ENCODE measurements around the gene MAN1C1. TPM values are rescaled to one million over a fixed set of nuclear protein-coding genes. Genes with fewer than 3 reads are reported as not detected.
A peak's percentile ranks its signal among the peaks of the same experiment; 100 is the strongest.

The MAN1C1 gene
- total RNA-seq, 2 donors from 2014 or later, result 0.88 to 2.5 TPM

GRCh38 chr1:25614501-25615171 is 2.0 kb upstream of the MAN1C1 start:
- Mint-ChIP-seq H3K36me3 (no peaks in the 10 kb centered on the region), H3K4me3 (peak overlapping the region; percentile 75), H3K4me1 (ENCODE audit: low read depth in 2 of 2) (peaks cover 32 to 34% of the 10 kb centered on the region in 2 donors), H3K27ac (no peak overlapping the region), H3K9me3 (no peaks in the 10 kb centered on the region), H3K27me3 (peaks cover 17 to 26% of the 10 kb centered on the region in 2 donors)
- ATAC-seq, result no peak
- DNase-seq (ENCODE audit: low spot score), result no peak

DNA sequence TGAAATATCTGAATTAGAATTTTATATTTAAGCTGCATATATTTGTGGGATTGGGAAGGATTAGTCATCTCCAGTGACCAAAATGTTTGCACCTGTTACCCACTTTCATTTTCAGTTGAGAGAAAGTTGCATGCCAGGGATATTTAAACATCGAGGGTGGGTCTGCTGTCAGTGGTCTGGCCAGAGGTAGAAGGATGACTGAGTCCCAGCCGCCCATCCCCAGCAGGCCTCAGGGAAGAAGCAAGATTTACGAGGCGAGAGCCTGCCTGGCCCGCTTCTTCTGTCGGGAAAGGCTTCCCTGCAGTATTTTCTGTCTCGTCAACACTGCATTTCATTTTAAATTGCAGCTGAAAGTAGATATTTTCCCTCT is 1.4 kb upstream of the MAN1C1 start:
- Mint-ChIP-seq H3K27ac (peak overlapping the region in 1 of 2 donors; percentile 5), H3K4me3 (peak overlapping the region; percentile 75), H3K36me3 (no peaks in the 10 kb centered on the region), H3K9me3 (no peaks in the 10 kb centered on the region), H3K4me1 (ENCODE audit: low read depth in 2 of 2) (peaks cover 38 to 39% of the 10 kb centered on the region in 2 donors), H3K27me3 (peaks cover 18 to 27% of the 10 kb centered on the region in 2 donors)
- no peak for DNase-seq (ENCODE audit: low spot score)
- no peak for ATAC-seq

DNA sequence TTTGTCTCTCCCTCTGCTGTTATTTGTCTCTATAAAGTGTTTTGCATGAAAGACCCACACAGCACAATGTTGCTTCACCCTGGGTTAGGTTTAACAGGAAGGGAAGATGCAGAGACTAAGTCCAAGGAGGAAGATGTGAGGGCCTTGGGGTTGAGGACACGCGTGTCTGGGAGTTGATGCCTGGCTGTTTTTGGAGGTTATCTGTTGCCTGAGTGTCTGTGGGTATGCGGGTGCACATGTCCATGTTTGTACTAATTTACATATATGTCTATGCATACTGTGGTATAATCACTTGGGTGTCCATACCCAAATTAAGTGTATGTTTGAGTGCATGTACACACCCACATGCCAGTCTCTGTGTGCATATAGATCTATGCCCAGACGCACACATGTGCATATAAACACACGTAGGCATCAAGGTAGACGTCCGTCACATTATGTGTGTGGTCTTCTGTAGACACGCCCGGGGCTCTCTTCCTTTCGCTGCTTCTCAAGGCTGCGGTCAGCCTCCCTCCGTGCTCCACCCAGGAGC is 962 bp upstream of the MAN1C1 start:
- Mint-ChIP-seq H3K4me1 (ENCODE audit: low read depth in 2 of 2) (peaks cover 41 to 44% of the 10 kb centered on the region in 2 donors), H3K27me3 (peaks cover 18 to 31% of the 10 kb centered on the region in 2 donors), H3K9me3 (no peaks in the 10 kb centered on the region), H3K4me3 (peak overlapping the region; percentile 75), H3K27ac (peak overlapping the region in 1 of 2 donors; percentile 5), H3K36me3 (no peaks in the 10 kb centered on the region)
- ATAC-seq, result no peak
- no peak for DNase-seq (ENCODE audit: low spot score)

- Mint-ChIP-seq H3K27ac (no peak overlapping the region), H3K9me3 (no peaks in the 10 kb centered on the region), H3K36me3 (no peaks in the 10 kb centered on the region), H3K27me3 (peaks cover 10 to 28% of the 10 kb centered on the region in 2 donors), H3K4me3 (no peak overlapping the region), H3K4me1 (ENCODE audit: low read depth in 2 of 2) (peaks cover 45 to 51% of the 10 kb centered on the region in 2 donors)
- ATAC-seq (peak in 1 of 2 donors; percentile 1), DNase-seq (ENCODE audit: low spot score) (peak; percentile 62)
These were observed 515 bp downstream of the MAN1C1 start for GRCh38 chr1:25616987-25617624.

DNA sequence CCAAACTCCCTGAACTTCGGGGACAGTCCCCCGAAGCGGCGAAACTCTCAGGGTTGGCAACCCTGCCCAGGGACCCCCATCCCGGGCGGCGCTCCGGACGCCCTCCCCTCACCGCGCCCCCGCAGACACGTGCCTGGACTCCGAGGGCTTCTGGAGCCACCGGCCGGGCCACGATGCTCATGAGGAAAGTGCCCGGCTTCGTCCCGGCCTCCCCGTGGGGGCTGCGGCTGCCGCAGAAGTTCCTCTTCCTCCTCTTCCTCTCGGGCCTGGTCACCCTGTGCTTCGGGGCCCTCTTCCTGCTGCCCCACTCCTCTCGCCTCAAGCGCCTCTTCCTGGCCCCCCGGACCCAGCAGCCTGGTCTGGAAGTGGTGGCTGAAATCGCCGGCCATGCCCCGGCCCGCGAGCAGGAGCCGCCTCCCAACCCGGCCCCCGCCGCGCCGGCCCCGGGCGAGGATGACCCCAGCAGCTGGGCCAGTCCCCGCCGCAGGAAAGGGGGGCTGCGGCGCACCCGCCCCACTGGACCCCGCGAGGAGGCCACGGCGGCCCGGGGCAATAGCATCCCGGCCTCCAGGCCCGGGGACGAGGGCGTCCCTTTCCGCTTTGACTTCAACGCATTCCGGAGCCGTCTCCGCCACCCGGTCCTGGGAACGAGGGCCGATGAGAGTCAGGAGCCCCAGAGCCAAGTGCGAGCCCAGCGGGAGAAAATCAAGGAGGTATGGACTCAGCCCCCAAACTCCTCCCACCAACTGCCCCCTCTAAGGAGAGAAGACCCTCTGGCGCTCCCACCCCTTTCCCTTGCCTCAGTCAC is 1.2 kb downstream of the MAN1C1 start:
- H3K9me3 Mint-ChIP-seq, result no peaks in the 10 kb centered on the region
- DNase-seq (ENCODE audit: low spot score), result no peak
- no peak for ATAC-seq
- H3K4me3 Mint-ChIP-seq, result peak overlapping the region; percentile 77
- H3K27me3 Mint-ChIP-seq, result peaks cover 5 to 24% of the 10 kb centered on the region in 2 donors
- no peaks in the 10 kb centered on the region for H3K36me3 Mint-ChIP-seq
- peaks cover 45 to 51% of the 10 kb centered on the region in 2 donors for H3K4me1 Mint-ChIP-seq (ENCODE audit: low read depth in 2 of 2)
- peak overlapping the region; percentile 53 to 70 for H3K27ac Mint-ChIP-seq

- Mint-ChIP-seq H3K4me3 (peak overlapping the region; percentile 77), H3K9me3 (no peaks in the 10 kb centered on the region), H3K36me3 (no peaks in the 10 kb centered on the region), H3K4me1 (ENCODE audit: low read depth in 2 of 2) (peaks cover 45 to 57% of the 10 kb centered on the region in 2 donors), H3K27ac (peak overlapping the region; percentile 53 to 70), H3K27me3 (peaks cover 5 to 26% of the 10 kb centered on the region in 2 donors)
- ATAC-seq, result no peak
- no peak for DNase-seq (ENCODE audit: low spot score)
These were observed 1.8 kb downstream of the MAN1C1 start for GRCh38 chr1:25618433-25618808.

DNA sequence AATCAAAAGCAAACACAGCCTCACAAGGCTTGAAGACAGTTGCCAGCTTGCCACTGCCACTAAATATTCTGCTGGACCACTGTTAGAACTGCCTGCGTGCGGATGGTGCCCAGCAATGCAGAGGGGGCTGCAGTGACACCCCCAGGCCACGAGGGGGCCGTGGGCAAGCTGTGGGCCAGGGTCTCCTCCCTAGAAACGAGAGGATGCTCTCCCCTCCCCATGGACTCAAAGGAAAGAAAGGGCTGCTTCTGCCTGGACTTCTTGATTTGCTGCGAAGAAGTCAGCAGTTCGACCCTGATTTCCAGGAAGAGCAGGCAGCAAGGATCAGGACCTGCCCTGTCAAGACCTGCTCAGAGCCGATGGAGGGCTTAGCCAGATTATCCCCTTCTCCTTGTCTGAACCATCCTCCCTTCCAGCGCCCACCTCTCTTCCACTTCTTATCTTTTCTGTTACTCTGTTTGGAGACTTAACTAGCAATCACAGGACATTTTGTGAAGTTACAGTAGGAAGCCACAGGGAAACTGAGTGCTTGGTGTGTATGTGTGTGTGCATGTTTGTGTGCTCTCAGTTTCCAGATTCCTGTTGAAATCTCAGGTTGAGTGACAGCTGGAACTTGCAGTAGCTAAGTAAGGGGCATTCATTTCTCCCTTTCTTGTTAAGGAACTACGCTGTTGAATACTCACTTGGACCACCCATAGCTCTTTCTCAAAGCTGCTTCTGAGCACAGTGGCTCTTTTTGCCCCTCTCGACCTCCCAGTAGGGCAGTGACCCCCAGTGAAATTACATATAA is 2.7 kb downstream of the MAN1C1 start:
- DNase-seq (ENCODE audit: low spot score) (no peak), ATAC-seq (no peak)
- H3K4me1 Mint-ChIP-seq (ENCODE audit: low read depth in 2 of 2), result peaks cover 49 to 56% of the 10 kb centered on the region in 2 donors
- H3K36me3 Mint-ChIP-seq, result no peaks in the 10 kb centered on the region
- no peaks in the 10 kb centered on the region for H3K9me3 Mint-ChIP-seq
- peaks cover 5 to 26% of the 10 kb centered on the region in 2 donors for H3K27me3 Mint-ChIP-seq
- H3K4me3 Mint-ChIP-seq, result peak overlapping the region; percentile 77
- peak overlapping the region; percentile 53 to 70 for H3K27ac Mint-ChIP-seq

- no peaks in the 10 kb centered on the region for H3K36me3 Mint-ChIP-seq
- peaks cover 5 to 26% of the 10 kb centered on the region in 2 donors for H3K27me3 Mint-ChIP-seq
- no peak for DNase-seq (ENCODE audit: low spot score)
- no peak overlapping the region for H3K27ac Mint-ChIP-seq
- H3K4me1 Mint-ChIP-seq (ENCODE audit: low read depth in 2 of 2), result peaks cover 41 to 47% of the 10 kb centered on the region in 2 donors
- no peak for ATAC-seq
- no peaks in the 10 kb centered on the region for H3K9me3 Mint-ChIP-seq
- peak overlapping the region; percentile 77 for H3K4me3 Mint-ChIP-seq
These were observed 3.6 kb downstream of the MAN1C1 start for GRCh38 chr1:25620211-25620610.

DNA sequence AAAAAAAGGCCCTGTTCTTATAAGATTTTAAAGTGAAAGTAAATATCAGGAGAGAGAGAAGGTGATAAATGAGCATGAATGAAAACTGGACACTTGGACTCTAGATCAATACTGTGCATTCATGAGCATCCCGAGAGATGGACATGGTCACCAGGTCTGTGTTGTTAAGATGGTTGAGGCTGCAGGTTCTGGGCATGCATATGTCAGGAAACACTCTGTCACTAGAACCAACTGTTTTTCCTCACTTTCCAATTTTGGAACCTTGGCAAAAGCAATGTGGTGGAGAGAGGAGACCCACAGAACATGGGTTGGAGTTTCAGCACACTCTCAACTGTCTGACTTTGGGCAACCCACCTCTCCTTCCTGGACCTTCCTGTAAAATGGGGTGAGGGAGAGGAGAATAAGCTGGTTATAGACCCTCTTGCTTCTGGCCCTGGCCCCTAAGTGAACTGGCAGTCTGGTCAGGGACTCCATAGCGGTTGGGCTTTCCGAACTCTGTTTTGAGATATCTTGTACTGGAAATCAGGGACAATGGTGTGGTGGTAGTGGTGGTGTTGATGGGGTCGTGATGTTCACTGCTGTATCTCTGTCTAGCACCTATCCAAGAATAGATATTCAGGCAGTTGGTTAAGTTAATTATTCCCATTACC is 4.2 kb downstream of the MAN1C1 start:
- no peaks in the 10 kb centered on the region for H3K9me3 Mint-ChIP-seq
- ATAC-seq (no peak), DNase-seq (ENCODE audit: low spot score) (no peak)
- peak overlapping the region; percentile 77 for H3K4me3 Mint-ChIP-seq
- H3K27me3 Mint-ChIP-seq, result peaks cover 5 to 26% of the 10 kb centered on the region in 2 donors
- H3K36me3 Mint-ChIP-seq, result no peaks in the 10 kb centered on the region
- H3K4me1 Mint-ChIP-seq (ENCODE audit: low read depth in 2 of 2), result peaks cover 35 to 41% of the 10 kb centered on the region in 2 donors
- H3K27ac Mint-ChIP-seq, result no peak overlapping the region

DNA sequence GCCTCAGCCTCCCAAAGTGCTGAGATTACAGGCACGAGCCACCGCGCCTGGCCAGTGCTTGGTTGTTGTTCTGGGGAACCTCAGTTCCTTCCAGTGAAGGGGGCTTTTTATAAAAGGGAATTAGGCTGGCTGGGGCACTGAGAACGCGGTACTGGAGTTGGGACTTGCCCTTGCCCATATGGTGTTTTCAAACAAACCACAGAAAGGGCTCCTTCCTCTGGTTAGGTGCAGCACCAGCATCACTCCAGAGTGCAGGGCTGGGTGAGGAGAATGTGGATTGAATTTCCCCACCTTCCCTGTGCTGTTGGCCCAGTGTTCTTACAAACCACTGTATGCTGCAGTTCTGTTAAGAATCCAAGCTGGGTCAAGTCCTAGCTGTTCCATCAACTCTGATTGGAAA is 5.3 kb downstream of the MAN1C1 start:
- no peaks in the 10 kb centered on the region for H3K36me3 Mint-ChIP-seq
- no peaks in the 10 kb centered on the region for H3K9me3 Mint-ChIP-seq
- DNase-seq (ENCODE audit: low spot score) (no peak), ATAC-seq (no peak)
- H3K27me3 Mint-ChIP-seq, result peaks cover 5 to 26% of the 10 kb centered on the region in 2 donors
- H3K4me1 Mint-ChIP-seq (ENCODE audit: low read depth in 2 of 2), result peaks cover 35 to 40% of the 10 kb centered on the region in 2 donors
- H3K27ac Mint-ChIP-seq, result no peak overlapping the region
- no peak overlapping the region for H3K4me3 Mint-ChIP-seq

DNA sequence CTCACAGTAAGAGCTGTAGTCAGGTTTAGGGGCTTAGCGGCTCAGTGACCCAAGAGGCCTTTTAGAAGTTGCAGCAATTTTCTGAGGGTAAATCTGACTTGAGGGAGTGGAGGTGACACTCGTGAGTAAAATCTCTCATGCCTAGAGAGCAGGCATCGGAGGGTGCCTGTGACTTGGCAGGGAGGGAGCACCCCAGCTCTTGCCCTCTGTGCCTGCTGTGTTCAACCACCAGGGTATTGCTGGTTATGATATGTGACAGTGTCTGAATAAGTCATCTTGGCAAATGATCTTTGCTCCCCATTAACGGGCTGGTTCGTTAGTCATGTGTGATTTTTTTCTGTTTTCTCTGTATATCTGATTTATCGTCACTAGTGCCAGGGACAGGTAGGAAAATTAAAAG is 5.9 kb downstream of the MAN1C1 start:
- H3K27me3 Mint-ChIP-seq, result peaks cover 5 to 26% of the 10 kb centered on the region in 2 donors
- no peaks in the 10 kb centered on the region for H3K36me3 Mint-ChIP-seq
- H3K4me3 Mint-ChIP-seq, result no peak overlapping the region
- DNase-seq (ENCODE audit: low spot score) (no peak), ATAC-seq (no peak)
- H3K9me3 Mint-ChIP-seq, result no peaks in the 10 kb centered on the region
- H3K27ac Mint-ChIP-seq, result no peak overlapping the region
- peaks cover 35 to 40% of the 10 kb centered on the region in 2 donors for H3K4me1 Mint-ChIP-seq (ENCODE audit: low read depth in 2 of 2)

DNA sequence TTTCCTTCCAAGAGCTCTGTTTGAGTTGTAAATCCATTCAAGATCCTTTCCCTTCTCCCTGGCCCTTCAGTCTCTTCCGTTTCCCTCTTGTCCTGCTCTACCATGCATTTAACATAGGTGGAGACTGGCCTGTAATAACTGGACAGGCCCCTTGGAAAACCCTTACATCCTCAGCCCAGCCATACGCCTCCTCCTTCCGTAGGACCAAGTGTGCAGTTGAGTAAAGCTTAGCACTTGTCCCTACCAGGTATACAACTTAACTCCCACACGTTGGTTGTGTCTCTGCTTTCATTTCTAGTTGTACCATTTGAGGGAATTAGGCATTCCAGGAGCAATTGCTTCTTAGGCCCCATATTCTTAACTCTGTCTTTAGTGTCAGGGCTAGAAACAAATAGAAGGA is 6.4 kb downstream of the MAN1C1 start:
- H3K4me1 Mint-ChIP-seq (ENCODE audit: low read depth in 2 of 2), result peaks cover 35 to 40% of the 10 kb centered on the region in 2 donors
- H3K27ac Mint-ChIP-seq, result no peak overlapping the region
- H3K4me3 Mint-ChIP-seq, result no peak overlapping the region
- ATAC-seq, result no peak
- H3K36me3 Mint-ChIP-seq, result no peaks in the 10 kb centered on the region
- peaks cover 5 to 26% of the 10 kb centered on the region in 2 donors for H3K27me3 Mint-ChIP-seq
- DNase-seq (ENCODE audit: low spot score), result no peak
- no peaks in the 10 kb centered on the region for H3K9me3 Mint-ChIP-seq

- Mint-ChIP-seq H3K4me1 (ENCODE audit: low read depth in 2 of 2) (peaks cover 28 to 35% of the 10 kb centered on the region in 2 donors), H3K27me3 (peaks cover 5 to 21% of the 10 kb centered on the region in 2 donors), H3K27ac (no peak overlapping the region), H3K36me3 (no peaks in the 10 kb centered on the region), H3K4me3 (no peak overlapping the region), H3K9me3 (no peaks in the 10 kb centered on the region)
- DNase-seq (ENCODE audit: low spot score) (no peak), ATAC-seq (no peak)
These were observed 7.1 kb downstream of the MAN1C1 start for GRCh38 chr1:25623731-25624130.
